Measurements from ENCODE around the gene ASIC3.

GRCh38 chr7:151033864-151034249, 14.5 kb upstream of the ASIC3 start:
- TF ChIP-seq CTCF (optimal IDR thresholded peaks at IDR 0.05 in 1 of 3, IDR thresholded peaks at IDR 0.05 in 1 of 3, conservative IDR thresholded peaks at IDR 0.05 in 1 of 3; ENCODE audit: extremely low read depth in 1 of 3, insufficient read depth in 2 of 3, low read length in 3 of 3): no peak
- no peak for TF ChIP-seq EZH2 (IDR thresholded peaks at IDR 0.05; ENCODE audit: low read length)
